Uterus (tissue), 2 donors: Measurements from ENCODE around the gene SNX22.

Experiments used
- POLR2A ChIP-seq, 2 donors: fragments of 450-650 bp; IDR thresholded peaks; one replicate each; pipeline ENCODE4 v1.6.1; 2016; ENCODE audit warnings: antibody characterized with exemption in 2 of 2, mild to moderate bottlenecking in 1 of 2, moderate library complexity in 1 of 2
- TF ChIP-seq, protein P1 (sequence below), 4 experiments: fragments of 200-600 bp in 2 of 4; fragments of 450-650 bp in 2 of 4; sonication (generic) in 2 of 4; IDR thresholded peaks; one replicate each; pipeline ENCODE4 v1.5.1; 2016 to 2019; ENCODE audit warnings: antibody characterized with exemption in 4 of 4, mild to moderate bottlenecking in 2 of 4, moderate library complexity in 1 of 4

DNA sequence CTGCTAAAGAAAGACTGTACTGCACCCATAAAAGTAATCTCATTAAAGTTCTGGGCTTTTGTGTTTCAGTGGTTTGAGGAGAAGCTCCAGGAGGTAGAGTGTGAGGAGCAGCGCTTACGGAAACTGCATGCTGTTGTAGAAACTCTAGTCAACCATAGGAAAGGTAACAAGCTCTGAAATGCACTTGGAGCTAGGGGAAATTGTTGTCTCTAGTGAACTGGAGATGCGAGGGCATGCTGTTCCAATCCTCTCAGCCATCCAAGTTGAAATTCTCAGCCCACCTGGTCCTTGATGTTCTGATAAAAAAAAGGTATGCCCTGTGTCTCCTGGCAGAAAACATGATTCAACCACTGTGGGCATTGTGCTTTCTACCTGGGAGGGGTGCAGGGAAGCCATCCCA lies 21.4 kb upstream of the SNX22 start:
- no peak for TF ChIP-seq POLR2A (IDR thresholded peaks at IDR 0.05)
- TF ChIP-seq, protein P1, sequence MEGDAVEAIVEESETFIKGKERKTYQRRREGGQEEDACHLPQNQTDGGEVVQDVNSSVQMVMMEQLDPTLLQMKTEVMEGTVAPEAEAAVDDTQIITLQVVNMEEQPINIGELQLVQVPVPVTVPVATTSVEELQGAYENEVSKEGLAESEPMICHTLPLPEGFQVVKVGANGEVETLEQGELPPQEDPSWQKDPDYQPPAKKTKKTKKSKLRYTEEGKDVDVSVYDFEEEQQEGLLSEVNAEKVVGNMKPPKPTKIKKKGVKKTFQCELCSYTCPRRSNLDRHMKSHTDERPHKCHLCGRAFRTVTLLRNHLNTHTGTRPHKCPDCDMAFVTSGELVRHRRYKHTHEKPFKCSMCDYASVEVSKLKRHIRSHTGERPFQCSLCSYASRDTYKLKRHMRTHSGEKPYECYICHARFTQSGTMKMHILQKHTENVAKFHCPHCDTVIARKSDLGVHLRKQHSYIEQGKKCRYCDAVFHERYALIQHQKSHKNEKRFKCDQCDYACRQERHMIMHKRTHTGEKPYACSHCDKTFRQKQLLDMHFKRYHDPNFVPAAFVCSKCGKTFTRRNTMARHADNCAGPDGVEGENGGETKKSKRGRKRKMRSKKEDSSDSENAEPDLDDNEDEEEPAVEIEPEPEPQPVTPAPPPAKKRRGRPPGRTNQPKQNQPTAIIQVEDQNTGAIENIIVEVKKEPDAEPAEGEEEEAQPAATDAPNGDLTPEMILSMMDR (IDR thresholded peaks at IDR 0.05): no peak
